NCI-H524 (cell line): ENCODE data around the gene MTHFD2.
A peak's percentile ranks its signal among the peaks of the same experiment; 100 is the strongest.

Source experiments
- DNase-seq, 2 experiments: peaks; one replicate each; lab custom pipeline; 2025; lab: John Stamatoyannopoulos, UW

Gene MTHFD2

GRCh38 chr2:74267068-74267467, 68.7 kb downstream of the MTHFD2 start:
- DNase-seq: peak; percentile 13 to 20
